GM19240 (cell line): ENCODE measurements around the gene TMCC2.

ENCODE experiments used
- DNase-seq: peaks from one replicate; pipeline ENCODE4 v3.0.0; 2011; ENCODE audit warnings: low spot score; ENCODE audit not compliant: insufficient read length

Gene TMCC2

DNA sequence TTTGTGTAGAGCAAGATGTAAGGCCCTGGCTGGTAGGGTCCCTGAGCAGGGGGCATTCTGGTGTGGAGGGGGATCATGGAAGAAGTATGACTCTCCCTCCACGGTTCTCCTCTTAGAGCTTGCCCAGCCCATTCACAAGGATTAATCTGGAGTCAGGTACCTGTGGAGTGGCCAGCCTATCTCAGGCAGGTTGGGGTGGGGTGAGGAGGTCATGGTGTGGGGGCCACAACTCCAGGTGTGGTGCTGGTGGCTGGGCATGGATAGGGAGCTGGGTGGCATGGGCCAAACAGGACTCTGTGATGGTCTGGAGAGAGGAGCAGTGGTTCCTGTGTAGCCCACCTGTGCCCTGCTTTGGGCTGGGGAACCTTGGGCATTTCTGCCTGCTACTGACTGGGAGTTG, 32.3 kb downstream of the TMCC2 start:
- no peak for DNase-seq

GRCh38 chr1:205260948-205261732, 33.4 kb downstream of the TMCC2 start:
- no peak for DNase-seq

- no peak for DNase-seq
Observed at GRCh38 chr1:205261946-205262691, 34.4 kb downstream of the TMCC2 start.

GRCh38 chr1:205262731-205263171, 35.0 kb downstream of the TMCC2 start:
- DNase-seq: no peak

GRCh38 chr1:205263580-205264190, 35.9 kb downstream of the TMCC2 start:
- no peak for DNase-seq

DNA sequence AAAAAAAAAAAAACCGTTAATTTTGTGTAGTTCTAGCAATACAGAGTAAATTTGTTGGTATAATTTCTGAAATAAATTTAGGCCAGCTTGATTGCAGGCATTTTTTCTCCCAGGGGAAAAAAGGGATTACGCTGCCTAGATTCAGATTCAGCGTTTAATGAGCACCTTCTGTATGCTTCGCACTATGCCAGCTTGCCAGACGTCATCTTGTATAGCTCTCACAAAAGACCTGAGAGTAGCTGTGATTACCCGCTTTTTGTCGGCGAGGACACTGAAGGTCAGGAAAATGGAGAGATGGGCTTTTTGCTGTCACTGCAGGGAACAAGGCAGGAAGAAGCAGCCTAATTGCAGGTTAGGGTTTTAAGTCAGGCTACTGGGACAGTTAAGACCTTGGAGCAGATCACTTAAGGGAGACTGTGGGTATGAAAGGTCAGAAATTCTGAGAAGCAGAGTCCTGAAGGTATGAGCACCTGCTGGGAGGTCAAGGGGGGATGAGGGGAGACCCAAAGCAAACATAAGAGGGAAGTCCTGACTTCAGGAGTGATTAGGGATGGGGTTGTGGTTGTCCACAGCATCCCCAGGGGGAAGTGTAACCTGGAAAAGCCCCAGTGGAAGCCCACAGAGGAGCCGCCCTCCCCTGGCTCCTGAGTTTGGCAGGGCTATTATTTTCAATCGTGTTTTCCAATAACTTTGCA, 39.0 kb downstream of the TMCC2 start:
- DNase-seq: no peak

DNA sequence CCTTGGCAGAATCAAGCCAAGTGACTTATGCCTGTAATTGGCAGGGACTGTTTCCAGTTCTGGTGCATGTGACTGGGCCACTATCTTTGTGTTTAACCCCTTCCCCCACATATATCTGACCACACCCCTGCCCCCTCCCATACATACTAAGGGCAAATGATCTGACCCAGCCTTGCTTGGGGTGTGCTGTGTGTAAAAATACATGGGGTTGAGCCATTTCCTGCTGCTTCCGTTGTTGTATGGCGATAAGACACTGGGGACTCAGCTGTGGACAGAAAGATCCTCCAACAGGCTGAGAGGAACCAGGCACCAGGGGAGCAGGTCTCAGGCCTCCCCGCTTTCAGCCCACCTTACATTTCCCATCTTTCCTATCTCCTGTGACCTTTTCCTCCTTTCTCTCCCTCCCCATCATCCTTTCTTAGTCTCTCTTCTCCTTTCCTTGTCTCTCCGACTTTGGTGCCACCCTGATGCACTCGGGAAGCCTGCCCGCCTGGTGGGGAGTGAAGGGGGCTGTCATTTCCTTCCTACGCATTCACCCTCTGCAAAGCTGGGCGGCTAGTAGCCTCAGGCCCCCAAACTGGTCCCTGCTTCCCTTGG, 39.7 kb downstream of the TMCC2 start:
- no peak for DNase-seq

GRCh38 chr1:205268846-205269680, 41.3 kb downstream of the TMCC2 start:
- no peak for DNase-seq

DNA sequence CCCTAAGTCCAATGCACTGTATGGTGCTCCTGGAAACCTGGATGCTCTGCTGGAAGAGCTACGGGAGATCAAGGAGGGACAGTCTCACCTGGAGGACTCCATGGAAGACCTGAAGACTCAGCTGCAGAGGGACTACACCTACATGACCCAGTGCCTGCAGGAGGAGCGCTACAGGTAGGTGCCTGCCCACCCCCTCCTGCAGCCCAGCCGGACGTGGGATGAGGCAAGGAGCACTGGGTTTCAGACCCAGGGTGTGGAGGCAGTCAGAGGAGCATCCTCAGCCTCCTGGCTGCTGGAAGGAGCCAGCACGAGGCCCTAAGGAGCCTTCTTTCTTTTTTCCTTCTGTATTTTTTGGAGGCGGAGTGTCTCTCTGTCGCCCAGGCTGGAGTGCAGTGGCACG, 42.0 kb downstream of the TMCC2 start:
- no peak for DNase-seq

DNA sequence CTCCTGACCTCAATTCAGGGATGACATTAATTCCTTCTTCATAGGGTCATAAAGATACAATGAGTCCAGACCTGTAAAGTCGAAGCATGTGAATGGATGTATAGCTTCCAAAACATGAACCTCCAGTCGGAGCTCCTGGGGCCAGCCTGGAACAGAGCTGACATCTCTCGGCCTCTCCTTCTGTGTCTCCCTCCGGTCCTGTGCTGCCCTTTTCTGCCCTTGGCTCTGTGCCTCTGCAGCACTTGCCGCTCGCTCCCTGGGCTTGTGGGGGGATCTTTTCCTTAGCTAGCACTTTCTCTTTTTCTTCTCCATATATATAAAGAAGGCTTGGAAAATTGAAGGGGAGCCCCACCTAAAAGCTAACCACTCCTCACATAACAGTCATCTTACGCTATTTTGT, 42.5 kb downstream of the TMCC2 start:
- DNase-seq: no peak

GRCh38 chr1:205270764-205271163, 43.0 kb downstream of the TMCC2 start:
- DNase-seq: no peak

DNA sequence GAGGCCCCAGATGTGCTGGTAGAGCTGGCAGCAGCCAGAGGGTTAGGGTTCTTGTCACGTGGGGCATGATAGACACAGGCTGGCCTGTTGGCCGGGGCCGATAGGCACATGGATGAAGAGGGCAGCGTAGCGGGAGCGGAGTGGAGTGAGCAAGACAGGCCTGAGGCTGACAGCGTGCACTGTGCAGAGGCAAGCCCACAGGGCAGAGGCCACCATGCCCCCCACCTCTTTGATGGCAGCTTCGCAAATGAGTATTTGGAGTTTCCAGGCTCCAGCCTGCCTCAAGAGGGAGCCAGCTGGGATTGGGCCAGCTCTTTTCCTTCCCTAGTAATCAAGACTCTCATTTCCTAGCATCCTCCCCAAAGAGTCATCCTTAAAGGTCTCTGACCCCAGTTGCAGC, 43.5 kb downstream of the TMCC2 start:
- no peak for DNase-seq

GRCh38 chr1:205271745-205272144, 44.0 kb downstream of the TMCC2 start:
- DNase-seq: no peak

DNA sequence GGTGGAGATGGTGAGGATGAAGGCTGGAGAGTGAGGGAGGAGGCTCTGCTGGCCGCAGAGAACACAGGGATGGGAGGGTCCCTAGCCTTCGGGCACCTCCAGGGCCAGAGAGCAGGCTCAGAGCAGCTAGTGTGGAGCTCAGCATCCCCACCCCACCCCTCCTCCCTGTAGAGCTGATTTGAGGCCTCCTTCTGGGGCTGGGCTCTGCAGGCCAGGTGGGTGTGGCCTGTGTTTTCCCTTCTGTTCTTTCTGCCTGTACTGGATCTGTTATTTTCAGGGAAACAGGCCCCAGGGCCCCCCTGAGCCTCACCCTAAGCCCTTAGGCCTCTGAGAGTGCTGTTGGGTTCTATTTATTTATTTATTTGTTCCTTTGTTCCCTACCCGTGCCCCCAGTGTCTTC, 44.8 kb downstream of the TMCC2 start:
- DNase-seq: no peak

- peak; percentile 97 for DNase-seq
Observed at GRCh38 chr1:205273551-205273982, 45.8 kb downstream of the TMCC2 start.

GRCh38 chr1:205274041-205274691, 46.4 kb downstream of the TMCC2 start:
- DNase-seq: no peak

- DNase-seq: no peak
Observed at GRCh38 chr1:205275133-205275532, 47.4 kb downstream of the TMCC2 start.

DNA sequence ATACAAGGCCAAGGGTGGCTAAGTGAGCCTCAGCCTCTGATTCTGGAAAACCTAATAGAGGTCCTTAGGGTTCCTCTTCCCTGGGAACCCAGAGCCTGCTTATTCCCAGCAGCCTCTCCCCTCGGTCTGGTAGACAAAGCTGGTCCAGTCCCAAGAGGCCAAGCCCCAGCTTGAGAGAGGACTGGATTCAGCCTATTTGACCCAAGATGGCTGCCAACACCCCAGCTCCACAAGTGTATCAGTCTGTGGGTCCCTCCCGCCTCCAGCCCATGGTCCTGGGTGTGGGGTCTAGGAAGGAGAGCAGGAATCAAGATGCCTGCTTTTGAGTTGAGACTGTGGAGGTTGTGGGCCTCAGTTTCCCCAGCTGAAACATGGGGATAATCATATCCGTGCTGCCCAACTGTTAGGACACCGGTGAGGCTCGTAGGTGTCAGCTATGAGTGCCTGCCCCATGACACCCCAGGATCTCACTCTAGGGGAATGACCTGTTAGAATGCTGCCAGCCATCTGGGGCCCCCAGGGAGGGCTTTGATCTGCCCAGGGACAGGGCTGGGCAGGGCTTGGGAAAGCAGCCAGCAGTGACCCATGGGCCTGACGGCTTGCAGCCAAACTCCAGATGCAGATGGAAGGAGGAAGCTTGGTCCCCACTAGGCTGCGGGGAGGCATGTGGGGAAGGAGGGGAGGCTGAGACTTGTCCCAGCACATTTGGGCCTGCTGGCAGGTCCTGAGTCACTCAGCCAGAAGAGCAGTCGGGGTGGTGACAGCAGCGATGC, 48.4 kb downstream of the TMCC2 start:
- DNase-seq: no peak

GRCh38 chr1:205276689-205277065, 48.9 kb downstream of the TMCC2 start:
- DNase-seq: no peak
